NB4 (cell line): ENCODE data around the gene TMEM256.

Experiments used
- CTCF ChIP-seq: IDR thresholded peaks from one replicate; pipeline ENCODE4 v1.5.1; 2012; ENCODE audit warnings: low read depth, low read length
- POLR2A ChIP-seq: IDR thresholded peaks from 2 replicates; pipeline ENCODE4 v1.6.1; 2011; ENCODE audit warnings: mild to moderate bottlenecking; ENCODE audit not compliant: insufficient read length; ENCODE audit errors: extremely low read depth

GRCh38 chr17:7418472-7419152, 14.7 kb upstream of the TMEM256 start:
- no peak for TF ChIP-seq POLR2A
- no peak for TF ChIP-seq CTCF
